Ishikawa (cell line): ENCODE measurements around the gene C1QA.

Experiments
- CEBPB ChIP-seq: IDR thresholded peaks from 2 replicates; pipeline ENCODE4 v1.6.1; 2012
- CREB1 ChIP-seq: IDR thresholded peaks from 2 replicates; pipeline ENCODE4 v1.6.1; 2012; ENCODE audit warnings: low read depth
- EGR1 ChIP-seq: IDR thresholded peaks from 2 replicates; pipeline ENCODE4 v1.6.1; 2012
- EP300 ChIP-seq: IDR thresholded peaks from 2 replicates; pipeline ENCODE4 v1.6.1; 2012; ENCODE audit warnings: borderline replicate concordance
- FOXM1 ChIP-seq: IDR thresholded peaks from 2 replicates; pipeline ENCODE4 v1.6.1; 2012; ENCODE audit warnings: low read depth, borderline replicate concordance
- MAX ChIP-seq: IDR thresholded peaks from 2 replicates; pipeline ENCODE4 v1.6.1; 2012
- NFIC ChIP-seq: IDR thresholded peaks from 2 replicates; pipeline ENCODE4 v1.6.1; 2012
- RAD21 ChIP-seq: IDR thresholded peaks from 2 replicates; pipeline ENCODE4 v1.6.1; 2012; ENCODE audit warnings: low read depth
- REST ChIP-seq: IDR thresholded peaks from 2 replicates; pipeline ENCODE4 v1.6.1; 2012; ENCODE audit warnings: low read depth, mild to moderate bottlenecking
- TAF1 ChIP-seq: IDR thresholded peaks from 2 replicates; pipeline ENCODE4 v1.6.1; 2012; ENCODE audit warnings: low read depth, mild to moderate bottlenecking
- TCF12 ChIP-seq: IDR thresholded peaks from 2 replicates; pipeline ENCODE4 v1.6.1; 2012; ENCODE audit warnings: low read depth
- TEAD4 ChIP-seq: IDR thresholded peaks from 2 replicates; pipeline ENCODE4 v1.6.1; 2012
- USF1 ChIP-seq: IDR thresholded peaks from 2 replicates; pipeline ENCODE4 v1.6.1; 2012
- YY1 ChIP-seq: IDR thresholded peaks from 2 replicates; pipeline ENCODE4 v1.6.1; 2012; ENCODE audit warnings: low read depth
- ZBTB7A ChIP-seq: IDR thresholded peaks from 2 replicates; pipeline ENCODE4 v1.6.1; 2012; ENCODE audit warnings: low read depth

The C1QA gene

GRCh38 chr1:22674410-22674749 lies 38.0 kb downstream of the C1QA start:
- TF ChIP-seq ZBTB7A, result no peak
- TF ChIP-seq FOXM1, result no peak
- no peak for TF ChIP-seq TEAD4
- no peak for TF ChIP-seq TCF12

GRCh38 chr1:22676916-22677583 lies 40.6 kb downstream of the C1QA start:
- TF ChIP-seq RAD21 (no peak), REST (no peak)

- TF ChIP-seq CEBPB (no peak), NFIC (no peak), EP300 (no peak), YY1 (no peak), CREB1 (no peak), TCF12 (no peak), ZBTB7A (no peak), MAX (no peak), USF1 (no peak), EGR1 (no peak), RAD21 (no peak)
Observed at GRCh38 chr1:22677931-22678896, 41.8 kb downstream of the C1QA start.

GRCh38 chr1:22680726-22681125 lies 44.3 kb downstream of the C1QA start:
- TF ChIP-seq MAX (no peak), RAD21 (no peak), NFIC (no peak), TEAD4 (no peak), CEBPB (no peak), EGR1 (no peak), TAF1 (no peak), REST (no peak), FOXM1 (no peak), EP300 (no peak), CREB1 (no peak), YY1 (no peak), USF1 (no peak), ZBTB7A (no peak), TCF12 (no peak)

- TF ChIP-seq CEBPB (no peak), ZBTB7A (no peak)
Observed at GRCh38 chr1:22681556-22682276, 45.3 kb downstream of the C1QA start.

- no peak for TF ChIP-seq YY1
- TF ChIP-seq TCF12, result no peak
- TF ChIP-seq MAX, result no peak
- no peak for TF ChIP-seq FOXM1
- TF ChIP-seq USF1, result no peak
- TF ChIP-seq EP300, result no peak
- TF ChIP-seq TEAD4, result no peak
- no peak for TF ChIP-seq NFIC
- TF ChIP-seq CREB1, result no peak
- no peak for TF ChIP-seq CEBPB
- TF ChIP-seq REST, result no peak
- TF ChIP-seq TAF1, result no peak
- no peak for TF ChIP-seq EGR1
- no peak for TF ChIP-seq RAD21
- TF ChIP-seq ZBTB7A, result no peak
Observed at GRCh38 chr1:22683547-22683946, 47.1 kb downstream of the C1QA start.
